Putamen (tissue), 1 donor: ENCODE data around the gene FASTKD1.
"Not testable (repeated sequence)": the region's sequence is repeated elsewhere in the genome, so short reads cannot be mapped to it uniquely, and the experiment has no call there.

Experiments
- DNase-seq: peaks from one replicate; pipeline ENCODE4 v3.0.0-alpha.2; 2016; ENCODE audit warnings: low spot score

Gene FASTKD1, protein sequence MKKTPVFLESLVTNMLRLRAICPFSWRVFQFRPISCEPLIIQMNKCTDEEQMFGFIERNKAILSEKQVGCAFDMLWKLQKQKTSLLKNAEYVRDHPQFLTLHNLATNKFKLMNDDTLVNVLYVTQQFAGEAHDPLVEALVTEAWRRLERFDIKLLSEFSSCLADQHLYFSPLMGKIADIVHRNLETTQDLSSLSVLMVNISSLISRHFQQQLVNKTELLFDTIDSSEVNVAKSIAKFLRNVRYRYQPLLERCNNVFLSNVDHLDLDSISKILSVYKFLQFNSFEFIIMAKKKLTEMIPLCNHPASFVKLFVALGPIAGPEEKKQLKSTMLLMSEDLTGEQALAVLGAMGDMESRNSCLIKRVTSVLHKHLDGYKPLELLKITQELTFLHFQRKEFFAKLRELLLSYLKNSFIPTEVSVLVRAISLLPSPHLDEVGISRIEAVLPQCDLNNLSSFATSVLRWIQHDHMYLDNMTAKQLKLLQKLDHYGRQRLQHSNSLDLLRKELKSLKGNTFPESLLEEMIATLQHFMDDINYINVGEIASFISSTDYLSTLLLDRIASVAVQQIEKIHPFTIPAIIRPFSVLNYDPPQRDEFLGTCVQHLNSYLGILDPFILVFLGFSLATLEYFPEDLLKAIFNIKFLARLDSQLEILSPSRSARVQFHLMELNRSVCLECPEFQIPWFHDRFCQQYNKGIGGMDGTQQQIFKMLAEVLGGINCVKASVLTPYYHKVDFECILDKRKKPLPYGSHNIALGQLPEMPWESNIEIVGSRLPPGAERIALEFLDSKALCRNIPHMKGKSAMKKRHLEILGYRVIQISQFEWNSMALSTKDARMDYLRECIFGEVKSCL

GRCh38 chr2:169573160-169573973 is at the start of gene FASTKD1:
Gene FASTKD1, minus strand, starts transcription at chr2:169573865. Its CDS starts 1,836 bp downstream, at chr2:169572029.
- peak; percentile 94 for DNase-seq

DNA sequence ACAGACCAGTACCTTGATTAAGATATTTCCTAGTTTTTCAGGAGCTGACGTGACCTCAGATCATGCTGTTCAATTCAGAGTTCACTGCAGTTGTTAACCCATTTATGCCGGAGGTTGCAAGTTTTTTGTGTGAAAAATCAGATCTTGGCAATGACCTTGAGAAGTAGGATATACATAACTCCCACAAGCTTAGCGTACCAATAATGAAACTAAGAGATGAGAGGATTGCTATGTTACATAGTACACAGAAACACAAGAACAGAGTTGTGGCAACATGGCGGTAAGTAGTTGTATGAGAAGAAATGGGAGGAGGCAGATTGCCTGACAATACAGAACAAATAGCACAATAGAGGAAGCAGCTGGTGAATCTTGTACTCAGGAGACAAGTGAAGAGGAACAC is 49.6 kb upstream of the FASTKD1 start:
- DNase-seq = no peak

DNA sequence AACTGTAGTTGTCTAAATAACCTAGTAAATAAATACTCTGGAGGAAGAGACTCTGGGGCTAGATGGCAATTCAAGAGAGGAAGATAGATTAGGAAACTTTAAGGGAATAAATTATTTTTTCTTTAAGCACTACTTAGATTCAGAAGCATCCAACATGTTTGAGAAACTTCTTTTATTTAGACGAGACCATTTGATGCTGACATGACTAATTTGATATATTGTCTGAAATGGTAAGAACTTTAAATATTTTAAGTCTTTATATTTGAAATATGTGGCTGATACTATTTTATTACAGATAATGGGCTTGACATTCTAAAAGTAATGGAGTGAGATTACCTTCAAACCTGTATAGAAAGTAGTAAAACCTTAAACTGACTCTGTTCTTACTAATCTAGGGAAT is 46.8 kb upstream of the FASTKD1 start:
- no peak for DNase-seq

DNA sequence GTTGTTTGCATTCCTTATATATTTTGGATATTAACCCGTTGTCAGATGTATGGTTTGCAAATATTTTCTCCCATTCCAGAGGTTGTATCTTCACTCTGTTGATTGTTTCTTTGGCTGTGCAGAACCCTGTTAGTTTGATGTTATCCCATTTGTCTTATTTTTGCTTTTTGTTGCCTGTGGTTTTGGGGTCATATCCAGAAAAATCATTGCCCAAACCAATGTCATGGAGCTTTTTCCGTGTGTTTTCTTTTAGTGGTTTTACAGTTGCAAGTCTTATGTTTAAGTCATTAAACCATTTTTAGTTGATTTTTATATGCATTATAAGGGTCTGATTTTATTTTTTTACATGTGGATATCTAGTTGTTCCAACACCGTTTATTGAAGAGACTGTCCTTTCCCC is 46.3 kb upstream of the FASTKD1 start:
- DNase-seq = no peak

DNA sequence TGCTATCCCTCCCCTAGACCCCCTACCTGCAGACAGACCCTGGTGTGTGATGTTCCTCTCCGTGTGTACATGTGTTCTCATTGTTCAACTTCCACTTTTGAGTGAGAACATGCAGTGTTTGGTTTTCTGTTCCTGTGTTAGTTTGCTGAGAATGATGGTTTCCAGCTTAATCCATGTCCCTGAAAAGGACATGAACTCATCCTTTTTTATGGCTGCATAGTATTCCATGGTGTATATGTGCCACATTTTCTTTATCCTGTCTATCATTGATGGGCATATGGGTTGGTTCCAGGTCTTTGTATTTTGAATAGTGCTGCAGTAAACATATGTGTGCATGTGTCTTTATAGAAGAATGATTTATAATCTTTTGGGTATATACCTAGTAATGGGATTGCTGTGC is 42.3 kb upstream of the FASTKD1 start:
- DNase-seq = not testable (repeated sequence)

DNA sequence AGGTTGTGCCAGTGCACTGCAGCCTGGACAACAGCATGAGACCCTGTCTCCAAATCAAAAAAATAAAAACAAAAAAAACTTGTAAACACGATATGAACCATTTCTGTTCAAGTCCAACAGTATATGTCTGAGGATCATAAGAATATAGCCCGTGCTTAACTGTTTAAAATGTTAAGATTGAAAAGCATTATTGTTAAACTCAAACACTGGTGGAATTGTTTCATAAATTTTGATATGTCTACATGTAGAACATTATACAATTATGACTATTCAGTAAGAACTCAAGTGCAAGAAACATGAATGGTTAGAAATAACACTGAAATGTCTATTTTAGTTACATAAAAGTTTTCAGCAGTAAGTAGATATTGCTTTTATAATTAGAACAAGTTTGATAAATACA is 40.2 kb upstream of the FASTKD1 start:
- DNase-seq = no peak

GRCh38 chr2:169609264-169609663 is 35.6 kb upstream of the FASTKD1 start:
- DNase-seq = no peak

- DNase-seq = no peak
Measured at GRCh38 chr2:169599568-169599967, 25.9 kb upstream of the FASTKD1 start.

DNA sequence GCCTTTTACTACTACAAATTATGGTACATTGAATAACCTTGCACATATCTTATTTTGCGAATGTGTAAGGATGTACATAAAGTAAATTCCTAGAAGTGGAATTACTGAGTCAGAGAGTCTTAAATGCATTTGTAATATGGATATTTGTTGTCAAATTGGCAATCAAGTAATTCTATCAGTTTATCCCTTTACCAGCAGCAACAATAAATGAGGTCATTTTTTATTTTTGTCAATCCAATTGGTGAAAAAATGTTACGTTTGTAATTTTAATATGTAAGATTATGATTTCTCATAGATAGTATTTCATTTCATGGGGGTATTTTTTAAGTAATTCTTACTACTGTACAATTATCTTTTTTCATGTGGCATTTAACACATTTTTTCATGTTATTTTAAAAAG is 25.3 kb upstream of the FASTKD1 start:
- no peak for DNase-seq

DNA sequence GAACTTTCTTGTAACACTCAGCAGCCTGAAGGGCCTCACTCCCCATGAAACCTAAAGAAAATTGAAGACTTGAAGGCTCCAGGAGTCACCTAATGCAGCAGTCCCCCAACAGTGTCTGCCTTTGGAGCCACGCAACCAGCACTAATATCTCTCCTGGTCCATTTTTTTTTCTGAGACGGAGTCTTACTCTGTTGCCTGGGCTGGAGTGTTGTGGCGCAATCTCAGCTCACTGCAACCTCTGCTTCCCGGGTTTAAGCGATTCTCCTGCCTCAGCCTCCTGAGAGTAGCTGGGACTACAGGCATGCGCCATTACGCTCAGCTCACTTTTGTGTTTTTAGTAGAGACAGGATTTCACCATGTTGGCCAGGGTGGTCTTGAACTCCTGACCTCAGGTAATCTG is 22.9 kb upstream of the FASTKD1 start:
- DNase-seq = not testable (repeated sequence)

GRCh38 chr2:169590804-169591203 is 17.1 kb upstream of the FASTKD1 start:
- no peak for DNase-seq

DNA sequence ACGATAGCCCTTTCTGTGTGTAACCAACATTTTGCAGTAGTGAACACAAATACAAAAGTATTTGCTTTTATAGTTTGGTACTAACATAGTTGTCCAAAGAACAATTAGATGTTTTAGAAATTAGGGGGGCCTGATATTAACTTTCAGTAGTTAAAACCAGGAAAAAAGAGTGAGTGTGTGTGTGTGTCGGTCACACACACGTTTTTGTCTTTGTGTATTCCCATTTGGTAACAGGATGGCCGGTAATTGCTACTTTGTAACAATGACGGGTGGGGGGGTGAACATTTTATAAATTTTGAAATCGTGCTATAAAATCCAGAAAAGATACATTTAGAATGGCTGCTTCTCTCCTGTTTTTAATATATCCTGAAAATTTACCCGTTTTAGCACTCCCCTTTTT is 12.0 kb upstream of the FASTKD1 start:
- no peak for DNase-seq

GRCh38 chr2:169584005-169584877 is 10.6 kb upstream of the FASTKD1 start, which contains the start of gene PPIG:
Gene PPIG, plus strand, starts transcription at chr2:169584351. Its CDS starts 19,691 bp downstream, at chr2:169604042.
- DNase-seq = peak; percentile 94

- no peak for DNase-seq
Measured at GRCh38 chr2:169583518-169583917, 9.9 kb upstream of the FASTKD1 start.

DNA sequence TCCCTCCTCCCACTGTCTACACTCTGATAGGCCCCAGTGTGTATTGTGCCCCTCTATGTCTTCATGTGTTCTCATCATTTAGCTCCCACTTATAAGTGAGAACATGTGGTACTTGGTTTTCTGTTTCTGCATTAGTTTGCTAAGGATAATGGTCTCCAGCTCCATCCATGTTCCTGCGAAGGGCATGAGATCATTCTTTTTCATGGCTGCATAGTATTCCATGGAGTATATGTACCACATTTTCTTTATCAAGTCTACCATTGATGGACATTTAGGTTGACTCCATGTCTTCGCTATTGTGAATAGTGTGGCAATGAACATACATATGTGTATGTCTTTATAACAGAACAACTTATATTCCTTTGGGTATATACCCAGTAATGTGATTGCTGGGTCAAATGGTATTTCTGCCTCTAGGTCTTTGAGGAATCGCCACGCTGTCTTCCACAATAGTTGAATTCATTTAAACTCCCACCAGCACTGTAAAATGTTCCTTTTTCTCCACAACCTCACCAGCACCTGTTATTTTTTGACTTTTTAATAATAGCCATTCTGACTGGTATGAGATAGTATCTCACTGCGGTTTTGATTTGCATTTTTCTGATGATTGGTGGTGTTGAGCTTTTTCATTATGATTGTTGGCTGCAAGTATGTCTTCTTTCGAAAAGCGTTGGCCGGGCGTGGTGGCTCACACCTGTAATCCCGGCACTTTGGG is 9.0 kb upstream of the FASTKD1 start:
- not testable (repeated sequence) for DNase-seq

DNA sequence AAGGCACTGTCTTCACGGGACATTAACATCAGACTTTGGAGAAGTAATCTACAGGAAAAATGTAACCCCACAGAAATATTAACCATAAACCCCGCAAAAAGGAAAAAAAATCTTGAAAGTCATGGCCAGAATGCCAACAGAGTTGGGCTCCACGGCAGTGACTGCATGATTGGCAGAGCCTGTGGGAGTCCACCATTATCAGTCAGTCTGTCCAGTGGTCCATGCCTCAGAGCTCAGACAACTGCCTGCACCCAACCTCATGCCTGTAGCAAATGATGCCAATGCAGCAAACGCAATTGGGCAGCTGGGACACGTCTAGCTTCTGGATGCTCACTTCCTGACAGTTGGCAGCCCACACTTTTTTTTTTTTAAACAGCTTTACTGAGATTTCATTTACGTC is 5.4 kb upstream of the FASTKD1 start:
- DNase-seq = no peak

DNA sequence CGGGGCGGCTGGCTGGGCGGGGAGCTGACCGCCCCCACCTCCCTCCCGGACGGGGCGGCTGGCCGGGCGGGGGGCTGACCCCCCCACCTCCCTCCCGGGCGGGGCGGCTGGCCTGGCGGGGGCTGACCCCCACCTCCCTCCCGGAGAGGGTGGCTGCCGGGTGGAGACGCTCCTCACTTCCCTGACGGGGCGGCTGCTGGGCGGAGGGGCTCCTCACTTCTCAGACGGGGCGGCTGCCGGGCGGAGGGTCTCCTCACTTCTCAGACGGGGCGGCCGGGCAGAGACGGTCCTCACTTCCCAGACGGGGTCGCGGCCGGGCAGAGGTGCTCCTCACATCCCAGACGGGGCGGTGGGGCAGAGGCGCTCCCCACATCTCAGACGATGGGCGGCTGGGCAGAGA is 1.6 kb upstream of the FASTKD1 start:
- DNase-seq = not testable (repeated sequence)

DNA sequence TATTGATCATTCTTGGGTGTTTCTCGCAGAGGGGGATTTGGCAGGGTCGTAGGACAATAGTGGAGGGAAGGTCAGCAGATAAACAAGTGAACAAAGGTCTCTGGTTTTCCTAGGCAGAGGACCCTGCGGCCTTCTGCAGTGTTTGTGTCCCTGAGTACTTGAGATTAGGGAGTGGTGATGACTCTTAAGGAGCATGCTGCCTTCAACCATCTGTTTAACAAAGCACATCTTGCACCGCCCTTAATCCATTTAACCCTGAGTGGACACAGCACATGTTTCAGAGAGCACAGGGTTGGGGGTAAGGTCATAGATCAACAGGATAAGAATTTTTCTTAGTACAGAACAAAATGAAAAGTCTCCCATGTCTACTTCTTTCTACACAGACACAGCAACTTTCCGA is 874 bp upstream of the FASTKD1 start:
- DNase-seq = not testable (repeated sequence)

- no peak for DNase-seq
Measured at GRCh38 chr2:169573974-169574299, 272 bp upstream of the FASTKD1 start.

DNA sequence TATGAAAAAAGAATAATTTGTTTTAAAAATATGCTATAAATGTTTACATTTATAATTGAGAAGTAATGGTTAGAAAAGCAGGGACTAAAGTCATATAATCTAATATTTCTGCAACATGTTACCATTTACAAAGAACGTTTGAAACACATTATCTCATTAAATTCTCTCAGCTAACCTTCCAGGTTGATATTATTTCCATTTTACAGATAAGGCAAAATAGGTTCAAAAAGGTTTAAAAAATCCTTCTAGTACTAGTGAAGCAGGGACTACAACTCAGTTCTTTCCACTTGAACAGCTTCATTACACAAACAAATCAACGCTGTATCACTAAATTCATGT is 875 bp downstream of the FASTKD1 start:
- no peak for DNase-seq

DNA sequence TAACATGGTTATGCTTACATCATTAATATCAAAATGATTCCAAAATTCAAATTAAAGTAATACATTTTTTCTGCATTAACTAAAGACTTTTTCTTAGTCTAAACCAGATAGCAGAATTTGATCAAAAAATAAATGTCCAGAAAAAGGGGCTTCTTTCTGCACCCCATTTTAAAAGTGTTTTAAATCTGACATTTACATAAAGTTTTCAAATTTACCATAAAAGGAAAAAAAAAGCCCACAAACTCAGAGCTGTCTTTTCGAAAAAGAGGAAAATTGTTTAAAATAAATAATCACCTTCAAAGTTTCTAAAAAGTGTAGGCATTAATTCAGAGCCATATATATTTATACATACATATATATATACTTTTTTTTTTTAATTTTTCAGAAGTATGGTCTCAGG is 1.5 kb downstream of the FASTKD1 start:
- no peak for DNase-seq
